Neural progenitor cell (in vitro differentiated cells): ENCODE measurements around the gene SLC26A6. TPM values are rescaled to one million over a fixed set of nuclear protein-coding genes. Genes with fewer than 3 reads are reported as not detected.

Source experiments
- DNase-seq: peaks from one replicate; pipeline ENCODE4 v3.0.0-alpha.2; 2016; ENCODE audit warnings: low spot score
- H2AFZ ChIP-seq: fragments of 200-600 bp; sonication (generic); replicated peaks from 2 replicates; pipeline ENCODE4 v1.6.1; 2016; ENCODE audit warnings: antibody characterized with exemption
- H3F3A ChIP-seq: fragments of 200-600 bp; sonication (generic); 2 replicates; pipeline ENCODE4 v1.6.1; 2016; ENCODE audit warnings: antibody characterized with exemption, low read depth
- H3K27ac ChIP-seq: fragments of 200-600 bp; sonication (generic); 2 replicates; pipeline ENCODE4 v1.5.1; 2016; ENCODE audit warnings: mild to moderate bottlenecking
- H3K27me3 ChIP-seq: fragments of 200-600 bp; sonication (generic); 2 replicates; pipeline ENCODE4 v1.6.1; 2016; ENCODE audit warnings: mild to moderate bottlenecking, moderate library complexity
- H3K36me3 ChIP-seq: fragments of 200-600 bp; sonication (generic); 2 replicates; pipeline ENCODE4 v1.5.1; 2016
- H3K4me1 ChIP-seq: fragments of 200-600 bp; sonication (generic); 2 replicates; pipeline ENCODE4 v1.6.1; 2016; ENCODE audit warnings: mixed run types
- H3K4me2 ChIP-seq: fragments of 200-600 bp; sonication (generic); 2 replicates; pipeline ENCODE4 v1.6.1; 2016
- H3K4me3 ChIP-seq: fragments of 200-600 bp; sonication (generic); 2 replicates; pipeline ENCODE4 v1.5.1; 2016
- H3K79me2 ChIP-seq: fragments of 200-600 bp; sonication (generic); 2 replicates; pipeline ENCODE4 v1.6.1; 2016; ENCODE audit warnings: low read depth
- H3K9ac ChIP-seq: fragments of 200-600 bp; sonication (generic); 2 replicates; pipeline ENCODE4 v1.6.1; 2016
- H3K9me3 ChIP-seq: fragments of 200-600 bp; sonication (generic); 2 replicates; pipeline ENCODE4 v1.5.1; 2016; ENCODE audit warnings: low read depth
- H4K20me1 ChIP-seq: fragments of 200-600 bp; sonication (generic); 2 replicates; pipeline ENCODE4 v1.6.1; 2016; ENCODE audit warnings: low read depth
- H3K27ac Mint-ChIP-seq: 3 replicates; pipeline ENCODE4 v1.8.0; 2021; ENCODE audit warnings: mixed read lengths
- H3K27me3 Mint-ChIP-seq: 2 replicates; pipeline ENCODE4 v1.8.0; 2022; ENCODE audit warnings: low read depth, mild to moderate bottlenecking, inconsistent platforms, moderate library complexity, mixed read lengths; ENCODE audit not compliant: insufficient read depth
- H3K36me3 Mint-ChIP-seq: 3 replicates; pipeline ENCODE4 v1.8.0; 2021; ENCODE audit warnings: mixed read lengths
- H3K4me1 Mint-ChIP-seq: 3 replicates; pipeline ENCODE4 v1.8.0; 2021; ENCODE audit warnings: mixed read lengths
- H3K4me3 Mint-ChIP-seq: 3 replicates; pipeline ENCODE4 v1.8.0; 2021; ENCODE audit warnings: mild to moderate bottlenecking, moderate library complexity, mixed read lengths
- H3K9me3 Mint-ChIP-seq: 3 replicates; pipeline ENCODE4 v1.8.0; 2020; ENCODE audit warnings: mixed read lengths
- EZH2 ChIP-seq: fragments of 200-600 bp; sonication (generic); IDR thresholded peaks from 2 replicates; pipeline ENCODE4 v1.6.1; 2017; ENCODE audit warnings: antibody characterized with exemption, mild to moderate bottlenecking, moderate library complexity
- EZH2phosphoT487 ChIP-seq: fragments of 200-600 bp; sonication (generic); IDR thresholded peaks from 2 replicates; pipeline ENCODE4 v1.6.1; 2017; ENCODE audit warnings: antibody characterized with exemption
- total RNA-seq: library from RNA; depleted of rRNA; stranded (reverse); fragments of >200 nt; gene quantifications from 2 replicates; pipeline ENCODE4 v1.2.3, GENCODE V29; 2015; ENCODE audit warnings: low replicate concordance
- TF ChIP-seq, protein P1 (sequence below): fragments of 200-600 bp; sonication (generic); IDR thresholded peaks from 2 replicates; pipeline ENCODE4 v1.5.1; 2017; ENCODE audit warnings: antibody characterized with exemption, mild to moderate bottlenecking

SLC26A6 gene
- total RNA-seq, 1 donor from 2014 or later = 42.5 TPM

DNA sequence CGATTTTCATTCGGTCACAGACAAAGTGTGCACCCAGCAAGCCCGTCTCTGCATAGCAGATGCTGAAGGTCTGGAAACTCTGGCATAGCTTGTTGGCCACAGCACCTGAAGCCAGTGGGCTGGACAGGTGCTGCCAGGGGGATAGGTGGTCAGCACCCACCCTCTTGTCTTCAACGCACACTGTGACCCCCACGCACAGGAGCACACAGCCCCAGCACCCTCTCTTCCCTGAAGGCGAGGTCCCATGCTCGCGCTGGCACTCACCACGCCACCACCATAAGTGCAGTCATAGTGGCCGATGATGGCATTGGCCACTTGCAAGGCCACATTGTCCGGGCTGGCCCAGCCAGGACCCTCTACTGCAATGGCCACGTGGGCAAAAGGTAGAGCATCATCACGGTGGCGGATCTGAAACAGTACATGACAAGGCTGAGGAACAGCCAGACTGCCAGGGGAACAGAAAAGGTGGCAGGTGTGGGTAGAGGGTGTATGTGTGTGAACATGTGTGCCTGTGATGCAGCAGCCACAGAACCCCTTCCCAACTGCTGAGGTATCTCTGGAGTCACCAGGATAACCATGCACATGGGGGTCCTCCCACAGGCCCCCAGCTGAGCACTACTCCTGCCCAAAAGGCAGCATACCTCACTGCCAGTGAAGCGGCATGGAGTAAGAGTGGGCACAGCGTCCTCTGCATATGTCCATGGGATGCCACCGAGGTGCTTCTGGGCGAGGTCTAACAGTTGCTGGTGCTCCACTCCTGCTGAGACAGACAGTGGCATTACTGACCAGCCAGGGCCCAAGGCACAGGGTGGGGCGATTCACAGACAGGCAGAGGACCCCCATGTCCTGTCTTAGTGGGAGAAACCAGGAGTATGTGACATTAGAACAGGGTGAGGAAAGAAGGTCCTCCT is 34.3 kb downstream of the SLC26A6 start:
- Histone ChIP-seq H3K79me2 (peaks cover 4% of the 10 kb centered on the region), H3K4me3 (no peak overlapping the region), H3K4me1 (no peaks in the 10 kb centered on the region), H2AFZ (no peak overlapping the region), H3K9me3 (no peaks in the 10 kb centered on the region), H3K9ac (no peak overlapping the region), H4K20me1 (peaks cover 6% of the 10 kb centered on the region), H3F3A (no peaks in the 10 kb centered on the region), H3K27ac (no peak overlapping the region), H3K4me2 (no peak overlapping the region), H3K36me3 (no peaks in the 10 kb centered on the region), H3K27me3 (no peaks in the 10 kb centered on the region)
- Mint-ChIP-seq H3K9me3 (no peaks in the 10 kb centered on the region), H3K27ac (no peak overlapping the region), H3K4me3 (no peak overlapping the region), H3K27me3 (peaks cover 6% of the 10 kb centered on the region), H3K4me1 (peaks cover 6% of the 10 kb centered on the region), H3K36me3 (peaks cover 35% of the 10 kb centered on the region)
- TF ChIP-seq, protein P1, sequence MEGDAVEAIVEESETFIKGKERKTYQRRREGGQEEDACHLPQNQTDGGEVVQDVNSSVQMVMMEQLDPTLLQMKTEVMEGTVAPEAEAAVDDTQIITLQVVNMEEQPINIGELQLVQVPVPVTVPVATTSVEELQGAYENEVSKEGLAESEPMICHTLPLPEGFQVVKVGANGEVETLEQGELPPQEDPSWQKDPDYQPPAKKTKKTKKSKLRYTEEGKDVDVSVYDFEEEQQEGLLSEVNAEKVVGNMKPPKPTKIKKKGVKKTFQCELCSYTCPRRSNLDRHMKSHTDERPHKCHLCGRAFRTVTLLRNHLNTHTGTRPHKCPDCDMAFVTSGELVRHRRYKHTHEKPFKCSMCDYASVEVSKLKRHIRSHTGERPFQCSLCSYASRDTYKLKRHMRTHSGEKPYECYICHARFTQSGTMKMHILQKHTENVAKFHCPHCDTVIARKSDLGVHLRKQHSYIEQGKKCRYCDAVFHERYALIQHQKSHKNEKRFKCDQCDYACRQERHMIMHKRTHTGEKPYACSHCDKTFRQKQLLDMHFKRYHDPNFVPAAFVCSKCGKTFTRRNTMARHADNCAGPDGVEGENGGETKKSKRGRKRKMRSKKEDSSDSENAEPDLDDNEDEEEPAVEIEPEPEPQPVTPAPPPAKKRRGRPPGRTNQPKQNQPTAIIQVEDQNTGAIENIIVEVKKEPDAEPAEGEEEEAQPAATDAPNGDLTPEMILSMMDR = no peak
- TF ChIP-seq EZH2 (no peak), EZH2phosphoT487 (no peak)
- no peak for DNase-seq

DNA sequence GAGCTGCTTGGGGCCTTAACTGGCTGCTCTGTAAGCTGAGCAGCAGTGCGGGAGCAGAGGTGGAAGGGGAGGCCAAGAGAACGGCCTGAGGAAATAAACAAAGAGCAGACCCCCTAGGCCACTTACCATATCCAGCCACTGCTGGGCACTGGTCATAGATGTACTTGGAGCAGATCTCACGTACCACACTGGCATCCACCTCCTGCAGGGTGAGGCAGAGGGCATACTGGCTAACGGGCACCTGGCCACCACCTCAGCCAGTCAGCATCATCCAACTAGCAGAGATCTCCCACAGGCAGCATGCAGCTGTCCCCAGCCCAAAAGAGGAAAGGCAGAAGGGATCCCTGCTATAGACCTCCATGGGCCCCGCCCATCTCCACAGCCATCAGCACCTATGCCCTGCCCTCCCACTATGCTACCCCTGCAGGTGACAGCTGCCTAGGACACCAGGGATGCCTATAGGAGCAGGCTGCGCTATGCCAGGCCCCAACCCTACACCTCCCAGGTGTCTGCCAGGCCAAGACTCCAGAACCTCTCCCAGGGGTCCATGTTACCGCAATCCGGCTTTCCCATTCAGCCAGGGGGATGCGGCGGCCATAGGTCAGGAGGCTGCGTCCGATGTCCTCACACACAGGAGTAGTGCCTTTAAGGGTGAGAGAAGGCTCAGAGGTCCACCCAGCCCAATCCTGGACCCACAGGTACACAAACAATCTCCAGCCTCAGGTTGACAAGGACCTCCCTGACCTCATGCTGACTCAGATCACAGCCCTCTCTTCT is 35.6 kb downstream of the SLC26A6 start:
- Mint-ChIP-seq H3K27ac (no peak overlapping the region), H3K9me3 (no peaks in the 10 kb centered on the region), H3K27me3 (peaks cover 6% of the 10 kb centered on the region), H3K36me3 (peaks cover 32% of the 10 kb centered on the region), H3K4me1 (peaks cover 9% of the 10 kb centered on the region), H3K4me3 (no peak overlapping the region)
- no peak overlapping the region for H3K4me2 ChIP-seq
- H3K4me3 ChIP-seq = no peak overlapping the region
- DNase-seq = no peak
- no peaks in the 10 kb centered on the region for H4K20me1 ChIP-seq
- no peaks in the 10 kb centered on the region for H3K27me3 ChIP-seq
- H3K27ac ChIP-seq = no peak overlapping the region
- TF ChIP-seq EZH2 = no peak
- TF ChIP-seq, protein P1 = no peak
- no peak for TF ChIP-seq EZH2phosphoT487
- no peak overlapping the region for H2AFZ ChIP-seq
- no peak overlapping the region for H3K9ac ChIP-seq
- H3K36me3 ChIP-seq = no peaks in the 10 kb centered on the region
- no peaks in the 10 kb centered on the region for H3K9me3 ChIP-seq
- H3F3A ChIP-seq = no peaks in the 10 kb centered on the region
- H3K79me2 ChIP-seq = no peaks in the 10 kb centered on the region
- H3K4me1 ChIP-seq = no peaks in the 10 kb centered on the region

DNA sequence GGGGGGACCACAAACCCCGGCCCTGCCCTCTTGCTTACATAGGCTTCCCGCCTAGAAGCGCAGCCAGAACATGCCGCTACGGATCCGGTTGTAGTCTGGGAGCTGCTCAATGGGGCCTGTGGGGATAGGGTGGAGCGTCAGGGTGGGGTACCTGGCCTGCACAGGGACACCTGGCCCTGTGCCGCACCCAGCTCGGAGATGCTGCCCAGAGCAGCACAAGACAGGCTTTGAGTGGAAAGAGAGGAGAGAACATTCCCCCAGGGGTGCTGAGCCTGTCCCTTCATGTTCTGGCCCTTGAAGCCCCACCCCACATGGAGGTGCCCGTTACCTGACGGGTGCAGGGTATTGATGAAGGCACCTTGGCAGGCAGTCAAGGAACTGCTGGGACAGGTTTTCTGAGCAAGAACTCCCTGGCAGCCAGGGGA is 36.2 kb downstream of the SLC26A6 start:
- H3K4me1 ChIP-seq = no peaks in the 10 kb centered on the region
- no peak overlapping the region for H3K4me3 ChIP-seq
- no peaks in the 10 kb centered on the region for H3K79me2 ChIP-seq
- no peak overlapping the region for H3K9ac ChIP-seq
- no peak overlapping the region for H3K27ac Mint-ChIP-seq
- H2AFZ ChIP-seq = no peak overlapping the region
- H3F3A ChIP-seq = no peaks in the 10 kb centered on the region
- H3K9me3 Mint-ChIP-seq = no peaks in the 10 kb centered on the region
- H3K27me3 ChIP-seq = no peaks in the 10 kb centered on the region
- H3K27ac ChIP-seq = no peak overlapping the region
- H3K36me3 ChIP-seq = no peaks in the 10 kb centered on the region
- DNase-seq = no peak
- peaks cover 9% of the 10 kb centered on the region for H3K4me1 Mint-ChIP-seq
- peaks cover 6% of the 10 kb centered on the region for H3K27me3 Mint-ChIP-seq
- peaks cover 29% of the 10 kb centered on the region for H3K36me3 Mint-ChIP-seq
- H3K4me2 ChIP-seq = no peak overlapping the region
- H3K9me3 ChIP-seq = no peaks in the 10 kb centered on the region
- no peaks in the 10 kb centered on the region for H4K20me1 ChIP-seq
- H3K4me3 Mint-ChIP-seq = no peak overlapping the region
- TF ChIP-seq, protein P1 = no peak
- TF ChIP-seq EZH2phosphoT487 (no peak), EZH2 (no peak)
